Measurements from ENCODE around the gene VASN.

Gene VASN

DNA sequence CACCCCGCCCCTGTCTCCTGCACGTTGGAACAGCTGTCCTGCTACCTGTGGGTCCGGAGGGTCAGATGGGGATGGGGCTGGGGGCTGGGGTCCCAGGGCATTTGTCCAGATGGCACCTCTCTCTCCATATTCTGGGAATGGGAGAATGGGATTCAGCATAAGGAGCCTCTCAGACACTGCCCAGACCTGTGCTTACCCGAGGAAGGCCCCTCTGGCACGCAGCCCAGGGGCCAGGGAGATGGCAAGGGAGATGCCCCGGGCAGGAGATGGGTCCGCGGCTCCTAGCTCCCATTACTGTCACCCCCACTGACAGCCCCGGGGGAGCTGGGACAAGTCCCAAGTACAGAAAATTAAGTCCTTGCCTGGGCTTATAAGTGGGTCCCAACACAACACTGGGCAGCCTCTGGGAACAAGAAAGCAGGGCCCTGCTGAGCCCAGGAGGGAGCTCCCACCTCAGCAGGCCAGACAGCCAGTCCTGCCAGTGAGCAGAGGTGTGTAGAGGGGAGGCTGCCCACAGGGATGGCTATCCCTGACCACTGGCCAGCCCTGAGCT, 1.8 kb downstream of the VASN start:
- no peak for DNase-seq

DNA sequence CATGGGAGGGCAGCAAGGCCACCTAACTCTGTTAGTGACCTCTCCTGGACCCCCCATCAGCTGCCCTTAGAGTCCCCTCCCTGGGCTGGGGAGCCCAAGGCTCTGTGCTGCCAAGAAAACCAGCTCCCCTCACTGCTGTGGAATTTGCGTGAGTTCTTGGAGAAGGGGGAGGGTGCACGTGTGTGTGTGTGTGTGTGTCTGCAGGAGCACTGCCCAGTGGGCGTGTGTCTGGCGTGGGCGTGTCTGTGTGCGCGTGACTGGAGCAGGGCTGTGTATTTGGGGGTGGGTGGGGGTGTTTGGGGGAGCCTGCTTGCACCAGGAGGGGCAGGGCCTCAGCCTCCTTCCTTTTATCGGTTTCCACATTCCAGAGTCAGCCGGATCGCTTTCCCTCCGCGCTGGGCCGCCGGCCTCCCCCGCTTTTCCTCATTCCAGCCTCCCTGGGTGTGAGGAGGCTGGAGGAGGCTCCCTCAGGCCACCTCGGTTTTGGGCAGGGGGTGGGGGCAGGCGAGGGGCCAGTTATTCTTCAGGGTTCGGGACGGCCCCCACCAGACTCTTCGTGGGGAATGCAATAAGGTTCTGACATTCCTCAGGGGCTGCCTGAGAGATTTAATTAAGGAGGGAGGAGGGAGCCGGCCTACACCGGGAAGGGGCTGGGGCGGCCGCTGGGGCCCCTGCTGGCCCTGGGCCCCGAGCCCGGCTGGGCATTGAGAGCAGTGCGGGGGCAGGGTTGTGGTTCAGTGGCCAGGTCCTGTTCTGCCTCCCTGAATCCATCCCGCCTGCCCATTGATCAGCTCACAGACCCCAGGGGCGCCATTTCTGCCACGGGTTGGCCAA, 2.5 kb downstream of the VASN start:
- DNase-seq = no peak

DNA sequence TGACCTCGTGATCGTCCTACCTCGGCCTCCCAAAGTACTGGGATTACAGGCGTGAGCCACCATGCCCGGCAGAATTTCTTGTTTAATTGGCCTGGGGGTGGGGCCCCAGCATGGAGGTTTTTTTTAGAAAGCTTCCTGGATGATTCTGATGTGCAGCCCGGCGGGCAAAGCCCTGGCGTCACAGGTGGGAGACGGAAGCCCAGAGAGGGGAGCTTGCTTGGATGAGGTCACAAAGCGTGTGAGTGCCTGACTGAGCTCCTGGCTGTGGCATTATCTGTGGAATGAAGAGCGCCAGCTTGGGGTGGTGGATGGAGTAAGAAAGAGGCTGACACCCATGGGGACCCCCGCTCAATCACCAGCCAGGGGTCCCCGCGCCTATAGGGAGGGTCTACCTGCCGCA, 4.1 kb downstream of the VASN start:
- no peak for DNase-seq

DNA sequence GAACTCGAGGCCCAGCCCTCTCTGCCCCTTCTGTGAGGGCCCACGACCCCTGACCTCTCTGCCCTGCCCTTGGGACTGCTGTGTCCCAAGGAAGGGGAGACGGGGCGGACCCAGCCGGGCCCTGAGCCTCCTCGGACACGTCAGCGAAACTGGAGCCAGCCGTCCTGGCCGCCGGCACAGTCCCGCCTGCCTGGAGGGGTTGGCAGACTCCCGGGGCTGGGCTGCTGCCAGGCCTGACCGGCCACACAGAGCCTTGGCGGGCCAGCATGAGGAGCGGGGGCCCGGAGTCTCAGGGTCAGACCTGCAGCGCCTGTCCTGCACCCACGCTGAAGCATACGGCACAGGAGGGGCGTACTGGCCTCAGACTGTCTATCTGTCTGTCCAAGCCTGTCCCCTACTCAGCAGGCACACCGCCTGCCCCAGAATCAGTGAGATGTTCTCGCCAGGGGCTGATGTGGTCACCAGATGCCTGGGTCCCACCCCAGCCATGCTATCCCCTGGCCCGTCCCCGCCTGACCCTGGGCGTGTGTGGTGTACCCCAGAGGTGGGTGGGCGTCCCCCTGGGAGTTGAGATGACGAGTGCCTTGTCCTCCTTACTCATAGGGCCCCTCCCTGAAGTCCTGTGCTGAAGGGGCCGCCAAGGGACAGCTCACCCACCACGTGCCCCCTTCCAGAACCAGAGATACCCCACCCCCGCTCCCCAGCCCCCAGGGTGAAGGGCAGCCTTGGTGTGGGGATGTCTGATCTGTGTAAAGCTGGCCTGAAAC, 4.7 kb downstream of the VASN start:
- DNase-seq = no peak

DNA sequence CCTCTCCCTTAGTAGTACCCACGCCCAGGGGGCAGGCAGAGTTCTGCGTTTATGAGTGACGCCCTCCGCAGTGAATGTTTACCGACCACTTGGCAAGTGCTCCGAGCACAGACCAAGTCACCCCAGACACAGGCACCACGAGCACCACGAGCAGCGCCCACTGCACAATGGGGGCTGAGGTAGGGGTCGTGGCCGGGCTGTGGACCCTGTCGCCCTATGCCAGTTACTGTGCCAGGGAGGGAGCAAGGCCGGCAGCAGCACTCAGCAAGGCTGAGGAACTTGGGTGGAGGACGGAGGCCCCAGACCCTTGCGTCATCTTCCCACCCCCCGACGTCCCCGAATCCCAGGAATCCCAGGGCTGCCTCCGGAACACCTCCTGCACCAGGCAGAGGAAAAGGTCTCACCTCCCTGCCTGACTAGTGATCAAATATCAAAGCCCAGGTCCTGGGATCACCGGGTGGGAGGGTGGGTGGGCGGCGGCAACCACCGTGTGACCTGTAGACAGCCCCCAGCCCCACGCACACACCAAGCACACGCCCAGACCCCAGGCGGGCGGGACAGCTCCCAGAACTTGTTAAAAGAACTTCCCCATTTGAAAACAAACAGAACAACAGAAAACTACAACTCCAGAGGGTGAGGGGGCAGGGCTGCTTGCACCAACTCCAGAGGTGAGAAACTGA, 5.4 kb downstream of the VASN start:
- no peak for DNase-seq

DNA sequence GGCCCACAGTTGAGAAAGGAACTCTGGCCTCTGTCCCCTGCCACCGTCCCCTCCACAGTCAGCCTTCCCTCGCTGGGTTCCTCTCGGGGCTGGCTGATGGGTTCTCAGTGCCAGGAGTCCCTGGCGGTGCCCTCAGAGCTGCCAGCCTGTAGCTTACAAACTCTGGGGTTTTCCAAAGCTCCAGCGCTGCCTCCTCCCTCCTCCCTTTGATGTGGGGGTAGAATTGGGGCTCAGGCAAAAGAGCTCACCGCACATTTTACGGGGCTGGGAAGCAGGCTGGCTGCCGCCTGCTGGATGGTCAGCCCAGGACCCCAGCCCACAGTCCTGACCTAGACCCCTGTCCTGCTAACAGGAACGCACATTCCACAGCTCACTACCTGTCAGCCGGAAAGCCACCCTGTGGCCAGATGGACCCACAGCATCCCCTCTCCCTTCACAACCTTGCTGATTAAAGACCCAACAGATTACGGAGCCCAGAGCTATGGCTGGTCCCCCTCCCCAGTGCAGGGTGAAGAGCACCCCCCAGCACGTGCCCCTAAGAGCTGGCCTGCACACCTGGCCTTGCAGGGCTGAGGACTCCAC, 6.0 kb downstream of the VASN start:
- no peak for DNase-seq

DNA sequence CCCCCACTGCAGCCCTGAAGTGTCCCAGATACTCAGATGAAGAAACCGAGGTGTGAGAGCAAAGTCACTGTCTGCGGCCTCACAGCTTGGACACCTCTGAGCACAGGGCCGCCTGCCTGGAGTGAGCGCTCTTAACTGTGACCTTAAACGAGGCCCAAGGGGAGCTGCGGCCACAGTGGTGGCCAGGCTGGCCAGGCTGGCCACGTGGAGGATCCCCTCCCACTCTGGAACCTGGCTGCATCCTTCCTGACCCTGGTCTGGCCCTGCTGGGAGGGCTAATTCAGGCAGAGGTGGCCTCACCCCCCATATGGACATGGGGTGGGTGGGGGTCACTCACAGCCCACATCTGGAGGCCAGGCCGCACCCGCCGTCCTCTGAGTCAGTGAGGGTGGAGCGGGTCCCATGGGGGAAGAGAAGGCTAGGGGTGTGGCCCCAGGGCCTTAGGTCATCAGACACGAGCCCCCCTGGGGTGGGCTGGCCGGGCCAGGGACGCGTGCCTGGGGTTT, 6.6 kb downstream of the VASN start:
- DNase-seq = no peak

DNA sequence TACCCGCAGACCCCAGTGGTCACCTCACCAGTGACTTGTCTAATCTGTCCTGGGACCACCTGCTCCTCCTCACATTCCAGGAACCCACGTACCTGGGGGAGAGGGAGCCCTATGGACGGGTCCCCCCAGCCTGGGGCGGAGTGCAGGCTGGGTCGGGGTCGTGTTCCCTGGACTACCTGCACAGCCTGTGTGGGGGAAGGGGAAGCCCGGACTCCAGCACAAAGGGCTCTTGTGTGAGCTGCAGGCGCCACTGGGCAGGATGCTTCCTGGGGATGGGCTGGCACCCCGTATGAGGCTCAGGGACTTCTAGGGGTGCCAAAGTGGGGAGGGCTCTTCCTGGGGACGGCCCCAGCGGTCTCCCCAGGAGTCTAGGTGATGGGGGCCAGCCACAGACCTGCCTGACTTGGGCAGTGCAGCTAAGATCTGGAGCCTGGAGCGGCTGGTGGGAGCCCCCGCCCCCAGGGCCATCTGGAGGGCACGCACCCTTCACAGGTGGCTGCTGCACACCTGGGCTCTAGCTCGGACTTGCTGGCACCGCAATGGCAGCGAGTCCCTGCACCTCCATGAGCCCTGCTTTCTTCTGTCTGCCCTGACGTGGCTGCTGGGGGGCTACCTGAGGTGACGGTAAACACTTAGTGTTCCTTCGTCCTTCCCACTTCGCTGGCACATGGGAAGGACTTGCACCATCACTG, 7.5 kb downstream of the VASN start:
- no peak for DNase-seq

DNA sequence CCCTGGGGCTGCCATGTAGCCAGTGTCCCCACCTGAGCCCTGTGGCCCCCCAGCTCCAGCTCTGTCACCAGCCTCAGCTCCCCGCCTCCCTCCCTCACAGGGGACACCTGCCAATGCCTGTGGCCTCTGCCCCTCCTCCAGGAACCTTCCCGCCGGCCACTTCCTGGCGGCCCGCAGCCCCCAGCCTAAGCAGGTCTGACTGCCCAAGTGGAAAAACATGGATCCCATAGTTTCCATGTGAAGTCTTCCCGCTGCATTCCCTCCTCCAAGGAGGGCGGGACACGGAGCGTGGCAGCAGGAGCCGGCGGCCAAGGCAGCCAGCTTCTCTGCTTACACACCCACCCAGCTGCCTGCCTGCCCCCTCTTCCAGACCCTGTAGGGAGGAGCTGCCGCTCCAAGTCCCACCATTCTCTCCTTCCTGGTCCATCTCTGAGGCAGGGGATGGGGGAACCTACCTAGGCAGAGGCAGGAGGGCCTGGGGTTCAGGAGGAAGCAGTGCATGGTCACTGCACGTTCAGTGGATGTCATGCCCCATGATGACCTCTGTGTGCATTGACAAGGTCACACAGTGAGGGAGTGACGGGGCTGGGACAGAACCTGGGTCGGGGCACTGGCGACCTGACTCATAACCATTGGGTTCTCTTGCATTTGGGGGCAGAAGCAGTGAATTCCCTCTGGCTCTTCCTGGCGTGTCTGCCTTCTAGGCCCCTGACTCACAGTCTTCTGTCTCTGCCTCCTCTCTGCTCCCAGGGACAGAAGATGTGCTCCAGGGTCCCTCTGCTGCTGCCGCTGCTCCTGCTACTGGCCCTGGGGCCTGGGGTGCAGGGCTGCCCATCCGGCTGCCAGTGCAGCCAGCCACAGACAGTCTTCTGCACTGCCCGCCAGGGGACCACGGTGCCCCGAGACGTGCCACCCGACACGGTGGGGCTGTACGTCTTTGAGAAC, 8.7 kb downstream of the VASN start:
- DNase-seq = no peak

DNA sequence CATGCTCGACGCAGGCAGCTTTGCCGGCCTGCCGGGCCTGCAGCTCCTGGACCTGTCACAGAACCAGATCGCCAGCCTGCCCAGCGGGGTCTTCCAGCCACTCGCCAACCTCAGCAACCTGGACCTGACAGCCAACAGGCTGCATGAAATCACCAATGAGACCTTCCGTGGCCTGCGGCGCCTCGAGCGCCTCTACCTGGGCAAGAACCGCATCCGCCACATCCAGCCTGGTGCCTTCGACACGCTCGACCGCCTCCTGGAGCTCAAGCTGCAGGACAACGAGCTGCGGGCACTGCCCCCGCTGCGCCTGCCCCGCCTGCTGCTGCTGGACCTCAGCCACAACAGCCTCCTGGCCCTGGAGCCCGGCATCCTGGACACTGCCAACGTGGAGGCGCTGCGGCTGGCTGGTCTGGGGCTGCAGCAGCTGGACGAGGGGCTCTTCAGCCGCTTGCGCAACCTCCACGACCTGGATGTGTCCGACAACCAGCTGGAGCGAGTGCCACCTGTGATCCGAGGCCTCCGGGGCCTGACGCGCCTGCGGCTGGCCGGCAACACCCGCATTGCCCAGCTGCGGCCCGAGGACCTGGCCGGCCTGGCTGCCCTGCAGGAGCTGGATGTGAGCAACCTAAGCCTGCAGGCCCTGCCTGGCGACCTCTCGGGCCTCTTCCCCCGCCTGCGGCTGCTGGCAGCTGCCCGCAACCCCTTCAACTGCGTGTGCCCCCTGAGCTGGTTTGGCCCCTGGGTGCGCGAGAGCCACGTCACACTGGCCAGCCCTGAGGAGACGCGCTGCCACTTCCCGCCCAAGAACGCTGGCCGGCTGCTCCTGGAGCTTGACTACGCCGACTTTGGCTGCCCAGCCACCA, 9.7 kb downstream of the VASN start:
- no peak for DNase-seq

DNA sequence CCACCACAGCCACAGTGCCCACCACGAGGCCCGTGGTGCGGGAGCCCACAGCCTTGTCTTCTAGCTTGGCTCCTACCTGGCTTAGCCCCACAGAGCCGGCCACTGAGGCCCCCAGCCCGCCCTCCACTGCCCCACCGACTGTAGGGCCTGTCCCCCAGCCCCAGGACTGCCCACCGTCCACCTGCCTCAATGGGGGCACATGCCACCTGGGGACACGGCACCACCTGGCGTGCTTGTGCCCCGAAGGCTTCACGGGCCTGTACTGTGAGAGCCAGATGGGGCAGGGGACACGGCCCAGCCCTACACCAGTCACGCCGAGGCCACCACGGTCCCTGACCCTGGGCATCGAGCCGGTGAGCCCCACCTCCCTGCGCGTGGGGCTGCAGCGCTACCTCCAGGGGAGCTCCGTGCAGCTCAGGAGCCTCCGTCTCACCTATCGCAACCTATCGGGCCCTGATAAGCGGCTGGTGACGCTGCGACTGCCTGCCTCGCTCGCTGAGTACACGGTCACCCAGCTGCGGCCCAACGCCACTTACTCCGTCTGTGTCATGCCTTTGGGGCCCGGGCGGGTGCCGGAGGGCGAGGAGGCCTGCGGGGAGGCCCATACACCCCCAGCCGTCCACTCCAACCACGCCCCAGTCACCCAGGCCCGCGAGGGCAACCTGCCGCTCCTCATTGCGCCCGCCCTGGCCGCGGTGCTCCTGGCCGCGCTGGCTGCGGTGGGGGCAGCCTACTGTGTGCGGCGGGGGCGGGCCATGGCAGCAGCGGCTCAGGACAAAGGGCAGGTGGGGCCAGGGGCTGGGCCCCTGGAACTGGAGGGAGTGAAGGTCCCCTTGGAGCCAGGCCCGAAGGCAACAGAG, 10.5 kb downstream of the VASN start:
- no peak for DNase-seq

DNA sequence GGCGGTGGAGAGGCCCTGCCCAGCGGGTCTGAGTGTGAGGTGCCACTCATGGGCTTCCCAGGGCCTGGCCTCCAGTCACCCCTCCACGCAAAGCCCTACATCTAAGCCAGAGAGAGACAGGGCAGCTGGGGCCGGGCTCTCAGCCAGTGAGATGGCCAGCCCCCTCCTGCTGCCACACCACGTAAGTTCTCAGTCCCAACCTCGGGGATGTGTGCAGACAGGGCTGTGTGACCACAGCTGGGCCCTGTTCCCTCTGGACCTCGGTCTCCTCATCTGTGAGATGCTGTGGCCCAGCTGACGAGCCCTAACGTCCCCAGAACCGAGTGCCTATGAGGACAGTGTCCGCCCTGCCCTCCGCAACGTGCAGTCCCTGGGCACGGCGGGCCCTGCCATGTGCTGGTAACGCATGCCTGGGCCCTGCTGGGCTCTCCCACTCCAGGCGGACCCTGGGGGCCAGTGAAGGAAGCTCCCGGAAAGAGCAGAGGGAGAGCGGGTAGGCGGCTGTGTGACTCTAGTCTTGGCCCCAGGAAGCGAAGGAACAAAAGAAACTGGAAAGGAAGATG, 11.2 kb downstream of the VASN start:
- no peak for DNase-seq

DNA sequence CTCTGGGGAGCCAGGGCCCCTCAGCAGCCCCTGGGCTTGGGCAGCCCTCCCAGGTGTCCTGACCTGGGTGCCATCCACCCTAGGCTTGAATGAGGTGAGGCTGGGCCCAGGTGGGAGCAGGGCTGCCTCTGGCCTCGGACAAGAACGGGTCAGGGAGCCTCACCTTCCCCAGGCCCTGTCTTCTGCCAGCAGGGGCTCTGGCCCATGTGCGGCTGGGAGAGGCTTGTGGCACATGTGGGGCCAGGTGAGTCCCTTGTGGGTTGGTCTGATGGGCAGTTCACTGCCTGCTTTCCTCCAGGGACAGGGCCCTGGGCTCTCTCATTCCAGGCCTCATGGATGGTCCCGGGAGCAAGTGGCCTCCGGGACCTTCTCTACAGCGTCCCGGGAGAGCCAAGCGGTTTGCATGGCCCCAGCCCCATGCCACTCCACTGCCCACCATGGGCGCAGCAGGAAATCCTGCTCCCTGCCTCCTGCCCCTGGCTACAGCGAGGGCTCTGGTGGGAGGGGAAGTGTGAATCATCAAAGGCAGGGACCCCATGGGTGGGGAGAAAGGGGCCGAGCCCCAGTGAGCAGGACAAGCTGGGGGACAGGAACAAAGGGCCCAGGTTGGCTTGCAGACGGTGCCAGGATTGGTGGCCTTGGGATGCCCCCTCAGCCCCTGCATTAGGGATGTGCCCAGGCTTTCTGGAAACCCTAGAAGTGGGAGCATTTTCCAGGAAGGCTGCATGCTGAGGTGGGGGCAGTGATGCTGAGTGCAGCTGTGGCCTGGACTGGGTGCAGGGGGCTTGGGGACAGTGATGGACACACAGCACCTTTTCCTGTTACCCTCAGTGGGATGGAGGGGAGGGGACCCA, 12.2 kb downstream of the VASN start:
- DNase-seq = no peak

DNA sequence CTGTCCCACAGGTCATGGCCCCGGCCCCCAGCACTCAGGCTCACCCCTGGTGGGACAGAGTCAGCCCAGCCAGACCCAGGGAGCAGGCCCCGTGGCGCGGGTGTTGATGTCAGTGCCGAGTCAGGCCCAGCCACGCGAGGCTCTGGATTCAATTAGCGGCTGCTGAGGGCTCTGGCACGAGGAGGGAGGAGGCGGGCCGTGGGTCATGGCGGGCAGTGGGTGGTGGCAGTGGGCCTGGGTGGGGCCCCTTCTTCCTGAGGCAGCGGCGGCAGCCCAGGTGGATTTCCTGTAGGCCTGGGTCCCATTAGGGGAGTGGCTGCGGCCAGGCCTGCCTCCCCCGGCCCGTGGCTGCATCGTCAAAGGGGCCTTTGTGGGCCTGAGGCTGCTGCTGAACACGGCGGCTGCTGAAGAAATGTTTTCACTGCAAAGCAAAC, 12.9 kb downstream of the VASN start:
- no peak for DNase-seq

DNA sequence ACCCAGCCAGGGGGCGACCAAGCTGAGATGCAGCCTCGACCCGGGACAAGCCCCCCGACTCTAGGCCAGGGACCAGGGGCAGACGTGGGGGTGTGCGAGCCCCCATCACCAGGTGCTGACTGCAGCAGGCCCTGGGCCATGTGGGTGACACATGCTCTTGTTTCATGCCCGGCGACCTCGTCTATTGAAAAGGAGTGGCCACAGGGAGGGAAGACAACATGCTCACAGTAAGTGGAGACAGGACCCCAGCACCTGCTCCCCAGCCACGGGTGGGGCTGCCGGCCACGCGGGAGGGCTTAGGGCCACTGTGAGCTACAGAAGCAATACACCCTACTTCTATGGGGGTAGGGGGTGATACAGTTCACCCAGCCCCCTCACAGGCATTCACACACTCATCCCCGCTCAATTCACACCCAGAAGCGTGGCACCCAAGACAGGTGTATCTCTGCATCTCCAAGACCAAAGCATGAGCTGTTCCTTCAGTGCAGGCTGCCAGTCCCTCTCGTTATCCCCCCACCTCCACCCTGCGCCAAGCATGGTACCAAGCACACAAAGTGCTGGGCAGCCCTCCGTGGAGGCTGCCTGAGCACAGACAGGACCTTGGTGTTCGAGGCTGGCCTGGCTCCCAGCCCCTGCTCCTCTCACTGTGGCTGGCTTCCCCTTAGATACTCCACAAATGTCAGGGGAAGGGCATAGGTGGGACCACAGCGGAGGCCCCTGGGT, 13.6 kb downstream of the VASN start:
- no peak for DNase-seq

DNA sequence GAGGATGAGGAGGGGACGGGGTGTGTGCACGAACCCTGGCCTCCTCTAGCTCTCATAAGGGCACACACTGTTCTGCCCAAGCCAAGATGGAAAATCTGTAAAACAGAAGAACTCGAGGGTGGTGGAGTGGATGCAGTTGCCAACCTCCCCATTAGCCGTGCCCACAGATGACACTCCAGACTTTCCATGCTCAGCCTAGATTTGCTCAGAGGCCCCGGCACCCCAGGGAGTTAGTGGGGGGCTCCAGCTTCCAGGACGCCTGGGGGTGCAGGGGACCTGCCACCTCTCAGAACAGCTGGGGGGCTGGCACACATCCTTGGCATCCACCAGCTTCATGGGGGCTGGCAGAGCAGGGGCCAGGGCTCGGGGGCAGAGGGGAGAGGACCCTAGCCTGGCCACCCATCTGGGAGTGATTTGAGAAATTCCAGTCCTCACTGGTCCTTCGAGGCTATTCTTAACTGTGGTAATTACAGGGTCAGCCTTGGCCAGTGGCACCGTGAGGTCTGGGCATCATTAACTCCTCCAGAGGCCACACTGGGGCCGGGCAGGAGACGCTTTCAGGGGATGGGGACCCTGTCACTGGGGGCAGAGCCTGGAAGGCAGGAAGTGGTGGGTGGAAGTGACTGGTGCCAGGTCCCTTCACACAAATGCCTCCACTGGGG, 14.3 kb downstream of the VASN start:
- DNase-seq = no peak

DNA sequence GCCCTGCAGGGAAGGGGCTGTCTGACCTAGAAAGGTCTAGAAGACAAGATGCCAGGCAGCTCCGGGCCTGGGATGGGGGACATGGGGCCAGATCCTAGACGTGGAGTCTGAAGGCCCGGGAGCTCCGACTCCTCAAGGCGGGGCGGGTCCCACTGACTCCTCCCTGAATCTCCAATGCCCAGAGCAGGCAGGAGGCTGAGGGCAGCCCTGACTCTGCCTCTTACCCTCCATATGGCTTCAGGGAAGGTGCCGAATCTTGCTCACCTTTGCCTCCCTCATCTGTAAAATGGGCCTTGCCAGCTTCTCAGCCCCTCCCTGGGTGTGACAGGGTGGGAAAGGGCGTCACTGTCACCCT, 14.8 kb downstream of the VASN start:
- no peak for DNase-seq
